H1 (cell line): Measurements from ENCODE around the gene WSCD2. TPM values are rescaled to one million over a fixed set of nuclear protein-coding genes. Genes with fewer than 3 reads are reported as not detected.

ENCODE experiments used
- CTCF ChIA-PET: fragments of 300-600 bp; sonication (Branson Sonifier 250); formaldehyde crosslinking; loops from one replicate; lab custom pipeline; 2021; ENCODE audit not compliant: partially characterized antibody; lab: Charles Lee
- POLR2A ChIA-PET: fragments of 300-600 bp; sonication (Branson Sonifier 250); formaldehyde crosslinking; loops from one replicate; lab custom pipeline; 2021; ENCODE audit warnings: inconsistent platforms; ENCODE audit not compliant: partially characterized antibody; lab: Charles Lee
- DNase-seq, 2 experiments: peaks; one replicate each; pipeline versions ENCODE4 v3.0.0 to v3.0.0-alpha.2; 2010 to 2022; ENCODE audit warnings: low spot score in 2 of 2, low read depth in 1 of 2, mixed read lengths in 1 of 2
- FAIRE-seq: peaks from 2 replicates; lab custom pipeline; 2011; peaks lifted over from hg19 to GRCh38; lab: Jason Lieb, UNC
- H2AFZ ChIP-seq: 2 replicates; pipeline ENCODE4 v1.8.1; 2012; ENCODE audit warnings: low read length, inconsistent platforms
- H2AK5ac ChIP-seq: 2 replicates; pipeline ENCODE4 v1.6.1; 2013; ENCODE audit warnings: low read depth, low read length
- H2BK120ac ChIP-seq: replicated peaks from 2 replicates; pipeline ENCODE3; 2013; ENCODE audit warnings: low read depth, low read length, inconsistent platforms
- H2BK12ac ChIP-seq: 2 replicates; pipeline ENCODE4 v1.6.1; 2013; ENCODE audit warnings: low read depth, low read length
- H2BK15ac ChIP-seq: 2 replicates; pipeline ENCODE4 v1.6.1; 2013; ENCODE audit warnings: low read length
- H2BK20ac ChIP-seq: 2 replicates; pipeline ENCODE4 v1.6.1; 2013; ENCODE audit warnings: low read length
- H2BK5ac ChIP-seq: 2 replicates; pipeline ENCODE4 v1.6.1; 2013; ENCODE audit warnings: low read depth, low read length
- H3K14ac ChIP-seq: 2 replicates; pipeline ENCODE4 v1.6.1; 2013; ENCODE audit warnings: inconsistent platforms; ENCODE audit not compliant: insufficient read length
- H3K18ac ChIP-seq: 2 replicates; pipeline ENCODE4 v1.6.1; 2013; ENCODE audit warnings: low read length; ENCODE audit errors: extremely low read depth
- H3K23ac ChIP-seq: 2 replicates; pipeline ENCODE4 v1.6.1; 2013; ENCODE audit warnings: inconsistent platforms; ENCODE audit not compliant: insufficient read length
- H3K23me2 ChIP-seq: 2 replicates; pipeline ENCODE4 v1.6.1; 2013; ENCODE audit warnings: low read depth, low read length
- H3K27ac ChIP-seq: 2 replicates; pipeline ENCODE4 v1.6.1; 2011; ENCODE audit warnings: low read depth, low read length, inconsistent platforms
- H3K27me3 ChIP-seq, 4 experiments: replicated peaks in 1 of 4; 1 replicate in 1 of 4; 2 replicates in 3 of 4; pipeline versions ENCODE4 v1.6.1 to v1.8.1; 2011 to 2013; ENCODE audit warnings: low read length in 3 of 4, mild to moderate bottlenecking in 3 of 4, inconsistent platforms in 2 of 4, mixed read lengths in 2 of 4, moderate library complexity in 1 of 4; ENCODE audit not compliant: control insufficient read depth in 3 of 4, insufficient read depth in 3 of 4; ENCODE audit errors: extremely low read depth in 1 of 4
- H3K36me3 ChIP-seq, 4 experiments: 2 replicates each; pipeline versions ENCODE4 v1.6.1 to v1.8.1; 2011 to 2013; ENCODE audit warnings: mild to moderate bottlenecking in 4 of 4, low read length in 3 of 4, moderate library complexity in 2 of 4, control low read depth in 1 of 4, inconsistent platforms in 1 of 4; ENCODE audit not compliant: insufficient read depth in 4 of 4, control insufficient read depth in 2 of 4
- H3K4ac ChIP-seq: replicated peaks from 2 replicates; pipeline ENCODE3; 2013; ENCODE audit warnings: low read length, low read depth, mixed read lengths, inconsistent platforms; ENCODE audit not compliant: insufficient read length
- H3K4me1 ChIP-seq, 4 experiments: replicated peaks in 1 of 4; 1 replicate in 1 of 4; 2 replicates in 3 of 4; pipeline versions ENCODE4 v1.6.1 to v1.8.1; 2011 to 2013; ENCODE audit warnings: low read length in 3 of 4, inconsistent platforms in 2 of 4, mixed read lengths in 1 of 4; ENCODE audit not compliant: insufficient read depth in 4 of 4, control insufficient read depth in 3 of 4
- H3K4me2 ChIP-seq, 2 experiments: 2 replicates each; pipeline versions ENCODE4 v1.6.1 to v1.8.1; 2011 to 2013; ENCODE audit warnings: low read depth in 2 of 2, low read length in 2 of 2, control low read depth in 1 of 2, inconsistent platforms in 1 of 2, mild to moderate bottlenecking in 1 of 2; ENCODE audit not compliant: insufficient read depth in 1 of 2
- H3K4me3 ChIP-seq, 4 experiments: fragments of 200-600, 300-600 bp in 1 of 4; sonication (generic), shearing (Covaris generic), sonication (Bioruptor Twin) in 1 of 4; 2 replicates each; pipeline versions ENCODE4 v1.5.1 to v1.8.1; 2011 to 2016; ENCODE audit warnings: low read length in 4 of 4, low read depth in 3 of 4, control low read depth in 2 of 4, inconsistent platforms in 2 of 4, mild to moderate bottlenecking in 2 of 4, mixed read lengths in 1 of 4, moderate library complexity in 1 of 4; ENCODE audit not compliant: insufficient read depth in 2 of 4; ENCODE audit errors: extremely low read depth in 1 of 4
- H3K56ac ChIP-seq: replicated peaks from 2 replicates; pipeline ENCODE3; 2013; ENCODE audit warnings: low read depth, mild to moderate bottlenecking, mixed read lengths, low read length, inconsistent platforms; ENCODE audit not compliant: insufficient read length
- H3K79me1 ChIP-seq: 2 replicates; pipeline ENCODE4 v1.6.1; 2013; ENCODE audit warnings: low read depth, low read length, control low read depth
- H3K79me2 ChIP-seq, 2 experiments: 2 replicates each; pipeline versions ENCODE4 v1.6.1 to v1.8.1; 2012 to 2013; ENCODE audit warnings: low read length in 2 of 2, mild to moderate bottlenecking in 2 of 2, inconsistent platforms in 1 of 2; ENCODE audit not compliant: insufficient read depth in 2 of 2, control insufficient read depth in 1 of 2
- H3K9ac ChIP-seq, 4 experiments: replicated peaks in 1 of 4; 1 replicate in 1 of 4; 2 replicates in 3 of 4; pipeline versions ENCODE4 v1.6.1 to v1.8.1; 2011 to 2013; ENCODE audit warnings: low read depth in 3 of 4, low read length in 3 of 4, control low read depth in 2 of 4, mild to moderate bottlenecking in 2 of 4, moderate library complexity in 2 of 4, inconsistent platforms in 1 of 4; ENCODE audit errors: extremely low read depth in 1 of 4
- H3K9me3 ChIP-seq, 2 experiments: 2 replicates each; pipeline versions ENCODE4 v1.6.1 to v1.8.1; 2012 to 2013; ENCODE audit warnings: mild to moderate bottlenecking in 2 of 2, moderate library complexity in 2 of 2, control low read depth in 1 of 2, inconsistent platforms in 1 of 2, low read depth in 1 of 2, low read length in 1 of 2, mixed read lengths in 1 of 2; ENCODE audit not compliant: insufficient read depth in 2 of 2
- H4K20me1 ChIP-seq, 2 experiments: replicated peaks in 1 of 2; 2 replicates each; pipeline versions ENCODE3 to v1.8.1; 2011 to 2013; ENCODE audit warnings: inconsistent platforms in 2 of 2, low read length in 2 of 2, mild to moderate bottlenecking in 1 of 2; ENCODE audit not compliant: insufficient read depth in 2 of 2, control insufficient read depth in 1 of 2
- H4K5ac ChIP-seq: 2 replicates; pipeline ENCODE4 v1.6.1; 2013; ENCODE audit warnings: low read length, low read depth, mixed read lengths, inconsistent platforms; ENCODE audit not compliant: insufficient read length
- H4K8ac ChIP-seq: 2 replicates; pipeline ENCODE4 v1.8.0; 2013; ENCODE audit warnings: mild to moderate bottlenecking, moderate library complexity, low read length, inconsistent platforms; ENCODE audit not compliant: insufficient read depth; ENCODE audit errors: extremely low read depth
- H4K91ac ChIP-seq: replicated peaks from 2 replicates; pipeline ENCODE3; 2013; ENCODE audit warnings: low read length, mixed read lengths, inconsistent platforms; ENCODE audit not compliant: insufficient read length
- ATF3 ChIP-seq: IDR thresholded peaks from 2 replicates; pipeline ENCODE4 v1.6.1; 2011; ENCODE audit warnings: low read depth, mild to moderate bottlenecking, low read length; ENCODE audit not compliant: insufficient read depth
- BACH1 ChIP-seq: IDR thresholded peaks from 2 replicates; pipeline ENCODE4 v1.6.1; 2012; ENCODE audit warnings: low read length, improper control_type of control experiment
- CHD2 ChIP-seq: IDR thresholded peaks from 2 replicates; pipeline ENCODE4 v1.6.1; 2012; ENCODE audit warnings: low read length, improper control_type of control experiment
- CTCF ChIP-seq, 3 experiments: IDR thresholded peaks; 1 replicate in 2 of 3; 2 replicates in 1 of 3; pipeline versions ENCODE4 v1.5.1 to v1.6.1; 2011; ENCODE audit warnings: low read length in 3 of 3, mild to moderate bottlenecking in 3 of 3, inconsistent platforms in 2 of 3, low read depth in 1 of 3, moderate library complexity in 1 of 3; ENCODE audit not compliant: insufficient read depth in 1 of 3; ENCODE audit errors: control extremely low read depth in 1 of 3
- KDM1A ChIP-seq: fragments of 200-600, 300-600 bp; sonication (generic); IDR thresholded peaks from 2 replicates; pipeline ENCODE4 v1.7.1; 2016; ENCODE audit warnings: mild to moderate bottlenecking, low read length, borderline replicate concordance
- RBBP5 ChIP-seq: IDR thresholded peaks from 2 replicates; pipeline ENCODE4 v1.7.1; 2012; ENCODE audit warnings: low read depth, mild to moderate bottlenecking, inconsistent platforms, low read length, moderate library complexity, borderline replicate concordance
- TBP ChIP-seq: IDR thresholded peaks from 2 replicates; pipeline ENCODE4 v1.6.1; 2011; ENCODE audit warnings: low read depth, low read length, improper control_type of control experiment
- TCF12 ChIP-seq: IDR thresholded peaks from 2 replicates; pipeline ENCODE4 v1.6.1; 2011; ENCODE audit warnings: low read depth, mild to moderate bottlenecking, low read length
- WGBS, 2 experiments: shearing (Covaris generic) in 1 of 2; methylation state at CpG; one replicate each; pipeline versions ENCODE4 v1.1.6 to v1.1.7; 2013 to 2015; ENCODE audit warnings: low lambda C conversion rate in 2 of 2, mixed read lengths in 2 of 2, inconsistent platforms in 1 of 2, low coverage in 1 of 2, missing lambda C conversion rate in 1 of 2; ENCODE audit not compliant: insufficient replicate concordance in 2 of 2, insufficient coverage in 1 of 2, insufficient read length in 1 of 2; ENCODE audit errors: extremely low coverage in 1 of 2, missing lambda C conversion rate in 1 of 2; 5-methylcytosine and 5-hydroxymethylcytosine counted together
- polyA plus RNA-seq, 7 experiments: library from polyadenylated mRNA; depleted of rRNA in 3 of 7; stranded (reverse) in 5 of 7; unstranded in 2 of 7; fragments of >200 nt in 5 of 7; fragments of 200-250 nt in 2 of 7; gene quantifications; 1 replicate in 5 of 7; 2 replicates in 1 of 7; 4 replicates in 1 of 7; pipeline versions ENCODE4 v1.2.1 to v1.2.3, GENCODE V29; 2011 to 2013; ENCODE audit warnings: missing spikeins in 2 of 7, mixed read lengths in 2 of 7
- total RNA-seq: library from RNA; stranded (reverse); fragmentation: NEBNext Ultra II Directional; extraction: Animal tissue kit (Norgen Biotek cat#: 25700); gene quantifications from 2 replicates; pipeline ENCODE4 v1.2.1, GENCODE V29; 2021

The WSCD2 gene
- total and polyA plus RNA-seq, 2 of the 8 experiments (the other 6 are each of a cell fraction or from before 2014, with no cell fraction given), result 1.3 to 2.2 TPM

- Histone ChIP-seq H4K8ac (no peak overlapping the region), H4K5ac (no peak overlapping the region), H3K79me2 (no peaks in the 10 kb centered on the region), H4K20me1 (no peaks in the 10 kb centered on the region), H2BK20ac (peak overlapping the region; percentile 23; the same call in 1 of the 2 replicates), H2AK5ac (0 out of 2 replicates have a peak overlapping the region, but pooled peaks have one; percentile 57), H3K27me3 (no peaks in the 10 kb centered on the region), H3K4ac (no peak overlapping the region), H3K23ac (no peak overlapping the region), H3K79me1 (no peaks in the 10 kb centered on the region), H3K9ac (no peak overlapping the region), H2BK12ac (no peak overlapping the region), H2BK15ac (no peak overlapping the region), H3K36me3 (no peaks in the 10 kb centered on the region), H2BK5ac (no peak overlapping the region), H3K14ac (no peak overlapping the region), H3K4me2 (no peak overlapping the region), H3K23me2 (no peaks in the 10 kb centered on the region; the same call in 1 of the 2 replicates), H3K56ac (no peak overlapping the region), H3K4me3 (no peak overlapping the region), H3K9me3 (no peaks in the 10 kb centered on the region), H2AFZ (no peak overlapping the region), H3K27ac (no peak overlapping the region), H3K4me1 (peaks cover 5 to 20% (median 8%) of the 10 kb centered on the region in 4 experiments; a peak in 6 of 7 replicates), H2BK120ac (no peak overlapping the region), H3K18ac (no peak overlapping the region), H4K91ac (peak overlapping the region; percentile 45)
- CTCF ChIA-PET, result interaction anchor here (0.5 to 2.2 kb wide), 19 partner anchors 8 to 260 kb away, joined by 3 to 11 read pairs (median 4); partner anchors contain the start of gene CMKLR1
- no peak for DNase-seq
- no peak for FAIRE-seq
- 45% methylated on average over 3 of the region's 3 CpGs; no CpG with 5 or more reads in 1 of the 2 experiments for WGBS, 2 experiments
- POLR2A ChIA-PET, result interaction anchor here (0.7 kb wide), 1 partner anchor 115 kb away, joined by 3 read pairs; no protein-coding TSS in a partner anchor
- TF ChIP-seq RBBP5 (no peak), TBP (0 out of 2 replicates have a peak, but pooled peaks have one; percentile 33), CTCF (IDR thresholded peaks at IDR 0.05; ENCODE audit: control extremely low read depth in 1 of 3, insufficient read depth in 1 of 3, low read depth in 1 of 3, low read length in 3 of 3) (peak in 2 of 3 experiments; percentile 38 to 55; a peak in 3 of 4 replicates), ATF3 (no peak), BACH1 (no peak), TCF12 (no peak), KDM1A (peak; percentile 90), CHD2 (no peak)
These were observed 102.2 kb downstream of the WSCD2 start for GRCh38 chr12:108231109-108231905.
